H1 (cell line): ENCODE data around the gene KCNH1. TPM values are rescaled to one million over a fixed set of nuclear protein-coding genes. Genes with fewer than 3 reads are reported as not detected.

Source experiments
- CTCF ChIA-PET: fragments of 300-600 bp; sonication (Branson Sonifier 250); formaldehyde crosslinking; loops from one replicate; lab custom pipeline; 2021; ENCODE audit not compliant: partially characterized antibody; lab: Charles Lee
- POLR2A ChIA-PET: fragments of 300-600 bp; sonication (Branson Sonifier 250); formaldehyde crosslinking; loops from one replicate; lab custom pipeline; 2021; ENCODE audit warnings: inconsistent platforms; ENCODE audit not compliant: partially characterized antibody; lab: Charles Lee
- DNase-seq, 2 experiments: peaks; one replicate each; pipeline versions ENCODE4 v3.0.0 to v3.0.0-alpha.2; 2010 to 2022; ENCODE audit warnings: low spot score in 2 of 2, low read depth in 1 of 2, mixed read lengths in 1 of 2
- FAIRE-seq: peaks from 2 replicates; lab custom pipeline; 2011; peaks lifted over from hg19 to GRCh38; lab: Jason Lieb, UNC
- H2AFZ ChIP-seq: 2 replicates; pipeline ENCODE4 v1.8.1; 2012; ENCODE audit warnings: low read length, inconsistent platforms
- H2AK5ac ChIP-seq: 2 replicates; pipeline ENCODE4 v1.6.1; 2013; ENCODE audit warnings: low read depth, low read length
- H2BK120ac ChIP-seq: replicated peaks from 2 replicates; pipeline ENCODE3; 2013; ENCODE audit warnings: low read depth, low read length, inconsistent platforms
- H2BK12ac ChIP-seq: 2 replicates; pipeline ENCODE4 v1.6.1; 2013; ENCODE audit warnings: low read depth, low read length
- H2BK15ac ChIP-seq: 2 replicates; pipeline ENCODE4 v1.6.1; 2013; ENCODE audit warnings: low read length
- H2BK20ac ChIP-seq: 2 replicates; pipeline ENCODE4 v1.6.1; 2013; ENCODE audit warnings: low read length
- H2BK5ac ChIP-seq: 2 replicates; pipeline ENCODE4 v1.6.1; 2013; ENCODE audit warnings: low read depth, low read length
- H3K14ac ChIP-seq: 2 replicates; pipeline ENCODE4 v1.6.1; 2013; ENCODE audit warnings: inconsistent platforms; ENCODE audit not compliant: insufficient read length
- H3K18ac ChIP-seq: 2 replicates; pipeline ENCODE4 v1.6.1; 2013; ENCODE audit warnings: low read length; ENCODE audit errors: extremely low read depth
- H3K23ac ChIP-seq: 2 replicates; pipeline ENCODE4 v1.6.1; 2013; ENCODE audit warnings: inconsistent platforms; ENCODE audit not compliant: insufficient read length
- H3K23me2 ChIP-seq: 2 replicates; pipeline ENCODE4 v1.6.1; 2013; ENCODE audit warnings: low read depth, low read length
- H3K27ac ChIP-seq: 2 replicates; pipeline ENCODE4 v1.6.1; 2011; ENCODE audit warnings: low read depth, low read length, inconsistent platforms
- H3K27me3 ChIP-seq, 4 experiments: replicated peaks in 1 of 4; 1 replicate in 1 of 4; 2 replicates in 3 of 4; pipeline versions ENCODE4 v1.6.1 to v1.8.1; 2011 to 2013; ENCODE audit warnings: low read length in 3 of 4, mild to moderate bottlenecking in 3 of 4, inconsistent platforms in 2 of 4, mixed read lengths in 2 of 4, moderate library complexity in 1 of 4; ENCODE audit not compliant: control insufficient read depth in 3 of 4, insufficient read depth in 3 of 4; ENCODE audit errors: extremely low read depth in 1 of 4
- H3K36me3 ChIP-seq, 4 experiments: 2 replicates each; pipeline versions ENCODE4 v1.6.1 to v1.8.1; 2011 to 2013; ENCODE audit warnings: mild to moderate bottlenecking in 4 of 4, low read length in 3 of 4, moderate library complexity in 2 of 4, control low read depth in 1 of 4, inconsistent platforms in 1 of 4; ENCODE audit not compliant: insufficient read depth in 4 of 4, control insufficient read depth in 2 of 4
- H3K4ac ChIP-seq: replicated peaks from 2 replicates; pipeline ENCODE3; 2013; ENCODE audit warnings: low read length, low read depth, mixed read lengths, inconsistent platforms; ENCODE audit not compliant: insufficient read length
- H3K4me1 ChIP-seq, 4 experiments: replicated peaks in 1 of 4; 1 replicate in 1 of 4; 2 replicates in 3 of 4; pipeline versions ENCODE4 v1.6.1 to v1.8.1; 2011 to 2013; ENCODE audit warnings: low read length in 3 of 4, inconsistent platforms in 2 of 4, mixed read lengths in 1 of 4; ENCODE audit not compliant: insufficient read depth in 4 of 4, control insufficient read depth in 3 of 4
- H3K4me2 ChIP-seq, 2 experiments: 2 replicates each; pipeline versions ENCODE4 v1.6.1 to v1.8.1; 2011 to 2013; ENCODE audit warnings: low read depth in 2 of 2, low read length in 2 of 2, control low read depth in 1 of 2, inconsistent platforms in 1 of 2, mild to moderate bottlenecking in 1 of 2; ENCODE audit not compliant: insufficient read depth in 1 of 2
- H3K4me3 ChIP-seq, 4 experiments: fragments of 200-600, 300-600 bp in 1 of 4; sonication (generic), shearing (Covaris generic), sonication (Bioruptor Twin) in 1 of 4; 2 replicates each; pipeline versions ENCODE4 v1.5.1 to v1.8.1; 2011 to 2016; ENCODE audit warnings: low read length in 4 of 4, low read depth in 3 of 4, control low read depth in 2 of 4, inconsistent platforms in 2 of 4, mild to moderate bottlenecking in 2 of 4, mixed read lengths in 1 of 4, moderate library complexity in 1 of 4; ENCODE audit not compliant: insufficient read depth in 2 of 4; ENCODE audit errors: extremely low read depth in 1 of 4
- H3K56ac ChIP-seq: replicated peaks from 2 replicates; pipeline ENCODE3; 2013; ENCODE audit warnings: low read depth, mild to moderate bottlenecking, mixed read lengths, low read length, inconsistent platforms; ENCODE audit not compliant: insufficient read length
- H3K79me1 ChIP-seq: 2 replicates; pipeline ENCODE4 v1.6.1; 2013; ENCODE audit warnings: low read depth, low read length, control low read depth
- H3K79me2 ChIP-seq, 2 experiments: 2 replicates each; pipeline versions ENCODE4 v1.6.1 to v1.8.1; 2012 to 2013; ENCODE audit warnings: low read length in 2 of 2, mild to moderate bottlenecking in 2 of 2, inconsistent platforms in 1 of 2; ENCODE audit not compliant: insufficient read depth in 2 of 2, control insufficient read depth in 1 of 2
- H3K9ac ChIP-seq, 4 experiments: replicated peaks in 1 of 4; 1 replicate in 1 of 4; 2 replicates in 3 of 4; pipeline versions ENCODE4 v1.6.1 to v1.8.1; 2011 to 2013; ENCODE audit warnings: low read depth in 3 of 4, low read length in 3 of 4, control low read depth in 2 of 4, mild to moderate bottlenecking in 2 of 4, moderate library complexity in 2 of 4, inconsistent platforms in 1 of 4; ENCODE audit errors: extremely low read depth in 1 of 4
- H3K9me3 ChIP-seq, 2 experiments: 2 replicates each; pipeline versions ENCODE4 v1.6.1 to v1.8.1; 2012 to 2013; ENCODE audit warnings: mild to moderate bottlenecking in 2 of 2, moderate library complexity in 2 of 2, control low read depth in 1 of 2, inconsistent platforms in 1 of 2, low read depth in 1 of 2, low read length in 1 of 2, mixed read lengths in 1 of 2; ENCODE audit not compliant: insufficient read depth in 2 of 2
- H4K20me1 ChIP-seq, 2 experiments: replicated peaks in 1 of 2; 2 replicates each; pipeline versions ENCODE3 to v1.8.1; 2011 to 2013; ENCODE audit warnings: inconsistent platforms in 2 of 2, low read length in 2 of 2, mild to moderate bottlenecking in 1 of 2; ENCODE audit not compliant: insufficient read depth in 2 of 2, control insufficient read depth in 1 of 2
- H4K5ac ChIP-seq: 2 replicates; pipeline ENCODE4 v1.6.1; 2013; ENCODE audit warnings: low read length, low read depth, mixed read lengths, inconsistent platforms; ENCODE audit not compliant: insufficient read length
- H4K8ac ChIP-seq: 2 replicates; pipeline ENCODE4 v1.8.0; 2013; ENCODE audit warnings: mild to moderate bottlenecking, moderate library complexity, low read length, inconsistent platforms; ENCODE audit not compliant: insufficient read depth; ENCODE audit errors: extremely low read depth
- H4K91ac ChIP-seq: replicated peaks from 2 replicates; pipeline ENCODE3; 2013; ENCODE audit warnings: low read length, mixed read lengths, inconsistent platforms; ENCODE audit not compliant: insufficient read length
- GTF2F1 ChIP-seq: IDR thresholded peaks from 2 replicates; pipeline ENCODE4 v1.6.1; 2012; ENCODE audit warnings: low read depth, low read length, improper control_type of control experiment, borderline replicate concordance
- HDAC2 ChIP-seq, 2 experiments: fragments of 300-600 bp in 1 of 2; sonication (generic) in 1 of 2; IDR thresholded peaks; 2 replicates each; pipeline ENCODE4 v1.6.1; 2011 to 2012; ENCODE audit warnings: low read depth in 2 of 2, low read length in 2 of 2, mild to moderate bottlenecking in 2 of 2, moderate library complexity in 2 of 2, borderline replicate concordance in 1 of 2, inconsistent platforms in 1 of 2
- HDAC6 ChIP-seq: IDR thresholded peaks from one replicate; pipeline ENCODE4 v1.7.1; 2012; ENCODE audit warnings: low read depth, mild to moderate bottlenecking, inconsistent platforms, low read length, moderate library complexity
- NANOG ChIP-seq: IDR thresholded peaks from 2 replicates; pipeline ENCODE4 v1.6.1; 2011; ENCODE audit warnings: low read length, low read depth, mild to moderate bottlenecking, inconsistent platforms; ENCODE audit not compliant: insufficient read depth, poor library complexity, severe bottlenecking
- NRF1 ChIP-seq: IDR thresholded peaks from 2 replicates; pipeline ENCODE4 v1.6.1; 2011; ENCODE audit warnings: mild to moderate bottlenecking, low read depth, low read length, improper control_type of control experiment
- POLR2AphosphoS5 ChIP-seq: IDR thresholded peaks from 2 replicates; pipeline ENCODE4 v1.6.1; 2011; ENCODE audit warnings: low read depth, low read length
- POU5F1 ChIP-seq: IDR thresholded peaks from 2 replicates; pipeline ENCODE4 v1.6.1; 2011; ENCODE audit warnings: low read depth, mild to moderate bottlenecking, low read length, moderate library complexity
- RAD21 ChIP-seq, 2 experiments: IDR thresholded peaks in 1 of 2; conservative IDR thresholded peaks in 1 of 2; 2 replicates each; pipeline ENCODE4 v1.6.1; 2011; ENCODE audit warnings: low read depth in 2 of 2, low read length in 2 of 2, improper control_type of control experiment in 1 of 2, inconsistent platforms in 1 of 2, mild to moderate bottlenecking in 1 of 2, moderate library complexity in 1 of 2
- SP2 ChIP-seq: IDR thresholded peaks from 2 replicates; pipeline ENCODE4 v1.6.1; 2012; ENCODE audit warnings: mild to moderate bottlenecking, low read length, inconsistent platforms
- SP4 ChIP-seq: IDR thresholded peaks from 2 replicates; pipeline ENCODE4 v1.6.1; 2012; ENCODE audit warnings: low read length, inconsistent platforms
- SUZ12 ChIP-seq: fragments of 200-600 bp; sonication (generic); IDR thresholded peaks from 2 replicates; pipeline ENCODE4 v1.6.1; 2012; ENCODE audit warnings: mild to moderate bottlenecking, inconsistent platforms, low read length, moderate library complexity, mixed read lengths
- TAF1 ChIP-seq: IDR thresholded peaks from 2 replicates; pipeline ENCODE4 v1.6.1; 2011; ENCODE audit warnings: mild to moderate bottlenecking, low read depth, low read length
- WGBS, 2 experiments: shearing (Covaris generic) in 1 of 2; methylation state at CpG; one replicate each; pipeline versions ENCODE4 v1.1.6 to v1.1.7; 2013 to 2015; ENCODE audit warnings: low lambda C conversion rate in 2 of 2, mixed read lengths in 2 of 2, inconsistent platforms in 1 of 2, low coverage in 1 of 2, missing lambda C conversion rate in 1 of 2; ENCODE audit not compliant: insufficient replicate concordance in 2 of 2, insufficient coverage in 1 of 2, insufficient read length in 1 of 2; ENCODE audit errors: extremely low coverage in 1 of 2, missing lambda C conversion rate in 1 of 2; 5-methylcytosine and 5-hydroxymethylcytosine counted together
- polyA plus RNA-seq, 7 experiments: library from polyadenylated mRNA; depleted of rRNA in 3 of 7; stranded (reverse) in 5 of 7; unstranded in 2 of 7; fragments of >200 nt in 5 of 7; fragments of 200-250 nt in 2 of 7; gene quantifications; 1 replicate in 5 of 7; 2 replicates in 1 of 7; 4 replicates in 1 of 7; pipeline versions ENCODE4 v1.2.1 to v1.2.3, GENCODE V29; 2011 to 2013; ENCODE audit warnings: missing spikeins in 2 of 7, mixed read lengths in 2 of 7
- total RNA-seq: library from RNA; stranded (reverse); fragmentation: NEBNext Ultra II Directional; extraction: Animal tissue kit (Norgen Biotek cat#: 25700); gene quantifications from 2 replicates; pipeline ENCODE4 v1.2.1, GENCODE V29; 2021
- TF ChIP-seq, protein P1 (sequence below): IDR thresholded peaks from 2 replicates; pipeline ENCODE4 v1.6.1; 2011; ENCODE audit warnings: low read depth, mild to moderate bottlenecking, low read length; ENCODE audit not compliant: insufficient read depth

KCNH1 gene
- total and polyA plus RNA-seq, 2 of the 8 experiments (the other 6 are each of a cell fraction or from before 2014, with no cell fraction given): 0.27 to 0.34 TPM

DNA sequence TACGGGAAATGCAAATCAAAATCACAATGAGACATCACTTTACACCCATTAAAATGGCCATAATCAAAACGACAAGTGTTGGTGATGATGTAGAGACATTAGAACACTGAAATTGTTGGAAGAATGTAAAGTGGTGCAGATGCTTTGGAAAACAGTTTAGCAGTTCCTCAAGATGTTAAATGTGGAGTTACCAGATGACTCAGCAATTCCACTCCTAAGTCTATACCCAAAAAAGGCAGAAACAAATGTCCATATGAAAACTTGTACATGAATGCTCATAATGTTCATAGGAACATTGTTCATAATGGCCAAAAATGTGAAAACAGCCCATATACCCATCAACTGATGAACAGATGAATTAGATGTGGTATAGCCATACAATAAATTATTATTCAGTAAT, 267.4 kb downstream of the KCNH1 start:
- Histone ChIP-seq H3K18ac (no peak overlapping the region), H2AFZ (no peak overlapping the region), H3K27me3 (peaks cover 0 to 2% (median 0%) of the 10 kb centered on the region in 4 experiments; a peak in 1 of 7 replicates), H4K5ac (no peak overlapping the region), H2BK20ac (no peak overlapping the region), H3K36me3 (no peaks in the 10 kb centered on the region), H3K4me2 (no peak overlapping the region), H3K9me3 (peaks cover 0 to 2% of the 10 kb centered on the region in 2 experiments; a peak in 1 of 4 replicates), H3K4ac (no peak overlapping the region), H3K23ac (no peak overlapping the region), H4K8ac (no peak overlapping the region), H2AK5ac (no peak overlapping the region), H3K23me2 (no peaks in the 10 kb centered on the region; the same call in 1 of the 2 replicates), H3K27ac (no peak overlapping the region), H3K56ac (no peak overlapping the region), H3K79me1 (no peaks in the 10 kb centered on the region), H4K91ac (no peak overlapping the region), H3K4me1 (no peaks in the 10 kb centered on the region), H3K79me2 (no peaks in the 10 kb centered on the region), H3K14ac (no peak overlapping the region), H3K4me3 (no peak overlapping the region), H2BK5ac (no peak overlapping the region), H4K20me1 (no peaks in the 10 kb centered on the region), H2BK12ac (no peak overlapping the region), H3K9ac (no peak overlapping the region), H2BK15ac (no peak overlapping the region), H2BK120ac (no peak overlapping the region)
- TF ChIP-seq SP2 (no peak), NANOG (no peak), GTF2F1 (no peak), SP4 (no peak), HDAC2 (IDR thresholded peaks at IDR 0.05; ENCODE audit: borderline replicate concordance in 1 of 2, low read depth in 2 of 2, low read length in 2 of 2) (no peak), POU5F1 (no peak), POLR2AphosphoS5 (no peak), TAF1 (no peak), RAD21 (IDR thresholded peaks at IDR 0.05 in 1 of 2, conservative IDR thresholded peaks at IDR 0.05 in 1 of 2; ENCODE audit: low read depth in 2 of 2, low read length in 2 of 2) (no peak), NRF1 (no peak), SUZ12 (no peak), HDAC6 (no peak)
- TF ChIP-seq, protein P1, sequence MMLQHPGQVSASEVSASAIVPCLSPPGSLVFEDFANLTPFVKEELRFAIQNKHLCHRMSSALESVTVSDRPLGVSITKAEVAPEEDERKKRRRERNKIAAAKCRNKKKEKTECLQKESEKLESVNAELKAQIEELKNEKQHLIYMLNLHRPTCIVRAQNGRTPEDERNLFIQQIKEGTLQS: no peak
- WGBS, 2 experiments: 86% methylated on average over 2 of the region's 2 CpGs; no CpG with 5 or more reads in 1 of the 2 experiments
- FAIRE-seq: no peak
- no peak for DNase-seq
- CTCF ChIA-PET: no interaction called here
- POLR2A ChIA-PET: no interaction called here
